GM18526 (cell line): ENCODE results near the gene LCP1.

Experiments used
- POLR2A ChIP-seq: IDR thresholded peaks from 3 replicates; pipeline ENCODE4 v1.6.1; 2011; ENCODE audit not compliant: insufficient read length; ENCODE audit errors: extremely low read depth

Gene LCP1

GRCh38 chr13:46181840-46182490, at the start of gene LCP1:
Gene LCP1, minus strand, starts transcription at chr13:46182177. Its CDS starts 22,515 bp downstream, at chr13:46159662.
- TF ChIP-seq POLR2A = peak; percentile 92

DNA sequence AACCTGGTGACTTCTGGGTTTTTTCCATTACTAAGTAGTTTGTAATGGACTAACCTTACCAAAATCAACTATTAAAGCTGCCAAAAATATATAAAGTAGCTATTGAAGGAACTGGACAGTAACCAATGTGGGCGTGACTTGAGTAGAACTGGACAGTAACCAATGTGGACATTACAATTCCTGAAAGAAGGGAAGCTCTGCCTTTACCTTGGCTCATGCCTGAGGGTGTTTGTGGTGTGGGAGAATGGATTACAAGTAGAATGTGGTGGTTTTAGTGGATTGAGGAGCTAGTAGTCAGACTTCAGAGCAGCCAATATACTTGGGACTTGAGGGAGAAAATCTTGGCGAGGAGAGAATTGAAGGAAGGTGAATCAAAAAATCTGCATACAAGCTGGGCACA, 47.3 kb upstream of the LCP1 start:
- TF ChIP-seq POLR2A = no peak

DNA sequence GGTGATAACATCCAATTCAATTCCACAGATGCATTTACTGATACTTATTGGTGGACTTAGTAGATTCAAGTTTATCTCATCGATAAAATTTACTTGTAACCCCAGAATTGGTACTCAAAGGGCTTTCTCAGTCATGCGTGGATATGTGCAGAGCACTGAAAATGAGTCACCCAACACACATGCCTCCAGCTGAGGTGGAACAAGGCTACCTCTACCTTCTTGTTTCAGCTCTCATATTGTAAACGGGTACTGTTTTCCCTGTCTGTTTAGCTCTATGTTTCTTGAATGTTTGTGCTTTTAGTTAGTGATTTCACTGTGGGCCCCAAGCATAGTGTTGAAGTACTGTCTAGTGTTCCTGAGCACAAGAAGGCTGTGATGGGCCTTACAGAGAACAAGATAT, 31.3 kb upstream of the LCP1 start:
- no peak for TF ChIP-seq POLR2A

- peak; percentile 42 for TF ChIP-seq POLR2A
Observed at GRCh38 chr13:46211483-46212351, 29.7 kb upstream of the LCP1 start, which contains the start of gene LRRC63. Gene LRRC63, plus strand, starts transcription at chr13:46211928. Its CDS starts 1,107 bp downstream, at chr13:46213035.

GRCh38 chr13:46211116-46211482, 29.1 kb upstream of the LCP1 start:
- no peak for TF ChIP-seq POLR2A

DNA sequence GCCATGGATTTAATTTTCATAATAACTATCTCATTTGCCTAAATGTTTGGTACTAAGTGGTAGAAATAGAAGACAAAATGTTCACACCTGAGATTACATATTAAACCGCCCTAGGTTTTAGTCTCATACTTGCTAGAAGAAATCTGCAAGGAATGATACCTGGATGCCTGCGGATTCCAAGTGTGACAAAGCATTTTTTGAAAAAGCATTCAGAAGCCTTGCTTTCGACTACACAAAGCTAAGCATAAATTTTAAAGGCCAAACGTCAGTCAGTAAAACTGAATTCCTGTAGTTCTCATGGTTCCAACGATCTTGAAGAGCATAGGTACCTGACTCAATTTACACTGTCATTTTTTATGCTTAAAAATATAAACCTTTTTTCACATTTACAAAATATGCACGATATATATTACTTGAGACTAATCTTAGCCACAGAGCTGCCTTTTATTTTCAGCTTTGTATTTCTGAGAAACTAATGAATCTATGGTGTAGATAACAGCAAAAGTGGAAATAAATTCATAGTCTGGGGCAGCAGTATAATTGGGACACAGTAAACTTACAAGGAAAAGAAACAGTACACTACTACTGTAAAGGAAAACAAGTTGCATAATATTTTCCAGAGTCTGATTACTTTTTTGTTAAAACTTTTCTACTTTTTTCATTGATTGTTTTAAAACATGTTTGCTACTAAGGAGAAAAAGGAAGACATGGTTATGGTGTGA, 28.5 kb upstream of the LCP1 start:
- TF ChIP-seq POLR2A = no peak

GRCh38 chr13:46207828-46208227, 25.9 kb upstream of the LCP1 start:
- TF ChIP-seq POLR2A = no peak

DNA sequence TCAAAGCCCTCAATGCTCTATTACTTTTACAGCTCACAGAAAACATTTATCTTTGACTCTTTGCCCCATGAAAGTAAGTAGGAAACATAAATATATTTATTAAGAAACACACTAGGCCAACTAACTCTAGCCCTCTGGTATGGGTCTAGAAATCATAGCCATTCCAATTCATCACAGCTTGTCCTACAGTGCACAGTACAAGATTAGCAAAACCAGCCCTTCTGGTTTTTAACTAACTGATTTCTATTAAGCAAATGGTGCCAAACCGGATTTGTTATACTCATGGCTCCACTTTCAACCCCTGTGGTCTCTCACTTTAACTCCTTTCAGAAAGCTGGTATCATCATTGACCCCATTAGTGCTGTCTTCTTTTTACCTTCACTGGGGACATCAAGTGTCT, 24.2 kb upstream of the LCP1 start:
- no peak for TF ChIP-seq POLR2A

DNA sequence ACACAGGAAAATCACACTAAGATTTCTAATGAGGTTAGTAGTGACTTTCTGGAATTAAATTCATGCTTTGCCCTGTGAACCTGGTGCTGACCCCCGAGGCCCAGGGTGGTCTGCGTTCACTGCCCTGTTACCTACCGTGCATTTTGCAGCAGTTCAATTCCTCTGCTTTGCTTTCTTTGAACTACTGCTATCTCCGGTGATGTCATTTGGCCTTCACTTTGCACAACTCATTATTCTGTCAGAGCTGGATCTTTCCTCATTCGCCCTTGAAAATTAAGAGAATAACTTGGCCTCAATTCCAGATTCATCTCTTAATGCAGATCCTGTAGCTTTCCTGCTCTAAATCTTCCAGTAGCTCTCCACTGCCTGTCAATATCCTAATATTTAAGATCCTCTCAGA, 21.0 kb upstream of the LCP1 start:
- no peak for TF ChIP-seq POLR2A

DNA sequence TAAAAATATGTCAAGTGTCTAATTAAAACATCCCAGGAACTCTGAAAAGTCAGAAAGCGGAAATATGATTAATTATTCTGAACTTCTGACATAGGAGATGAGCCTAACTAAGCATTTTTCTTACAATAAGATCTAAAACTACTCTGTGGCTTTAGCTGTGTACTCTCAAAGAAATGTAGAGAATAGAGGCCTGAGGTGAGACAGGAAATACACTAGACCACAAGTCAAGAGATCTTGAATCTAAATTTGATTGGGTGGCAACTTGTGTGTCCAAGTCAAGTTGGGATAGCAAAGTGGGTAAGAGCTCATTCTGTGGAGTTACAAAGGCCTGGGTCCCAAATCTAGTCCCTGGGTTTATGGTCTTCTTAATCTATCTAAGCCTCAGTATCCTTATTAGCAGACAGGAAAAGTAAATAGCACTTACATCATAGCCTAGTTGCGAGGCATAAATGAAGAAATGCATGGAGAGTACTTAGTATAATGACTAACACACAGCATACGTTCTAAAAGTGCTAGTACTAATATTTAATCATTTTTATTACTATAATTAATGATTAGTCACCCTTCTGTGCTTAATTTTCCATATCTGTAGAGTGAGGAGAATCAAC, 20.3 kb upstream of the LCP1 start:
- no peak for TF ChIP-seq POLR2A

DNA sequence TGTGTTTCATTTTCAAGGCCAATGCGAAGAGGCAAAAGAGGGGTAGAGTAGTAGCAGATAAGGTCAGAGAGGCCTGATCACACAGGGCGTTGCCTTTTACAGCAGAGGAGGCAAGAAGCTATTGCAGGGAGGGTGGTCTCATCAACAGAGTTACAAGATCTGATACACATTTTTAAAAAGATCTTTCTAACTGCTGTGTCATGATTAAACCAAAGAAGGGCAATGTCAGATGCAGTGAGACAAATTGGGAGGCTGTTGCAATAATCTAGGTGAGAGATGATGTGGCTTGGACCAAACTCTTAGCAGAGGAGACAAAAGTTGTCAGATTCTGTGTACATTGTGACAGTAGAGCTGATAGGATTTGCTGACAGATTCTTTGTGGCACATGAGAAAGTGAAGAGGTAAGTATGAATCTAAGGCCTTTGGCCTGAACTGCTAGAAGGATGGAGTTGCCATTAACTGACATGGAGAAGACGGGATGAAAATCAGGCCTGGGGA, 16.8 kb upstream of the LCP1 start:
- TF ChIP-seq POLR2A = no peak

- TF ChIP-seq POLR2A = no peak
Observed at GRCh38 chr13:46197299-46198048, 15.5 kb upstream of the LCP1 start.

GRCh38 chr13:46195016-46195415, 13.0 kb upstream of the LCP1 start:
- TF ChIP-seq POLR2A = no peak

GRCh38 chr13:46192412-46192811, 10.4 kb upstream of the LCP1 start:
- no peak for TF ChIP-seq POLR2A
